Stimulated activated memory B cell treated with anti-CD40 and anti-IgM and Interleukin-4, amounts not matched to agents 10 μg/mL and 1 μg/mL and 100 μg/mL, for 72 hours (primary cell): ENCODE data around the gene NEIL3.
"Not testable (repeated sequence)": the region's sequence is repeated elsewhere in the genome, so short reads cannot be mapped to it uniquely, and the experiment has no call there.

Source experiments
- ATAC-seq: fragments of 150-1000 bp; cut with Tn5 transposase; 2 replicates; pipeline ENCODE4 v1.10.0; 2021
- H3K27ac Mint-ChIP-seq: one replicate; pipeline ENCODE4 v1.8.0; 2022; ENCODE audit warnings: mild to moderate bottlenecking, mixed read lengths
- H3K27me3 Mint-ChIP-seq: one replicate; pipeline ENCODE4 v1.8.0; 2022; ENCODE audit warnings: mixed read lengths
- H3K36me3 Mint-ChIP-seq: one replicate; pipeline ENCODE4 v1.8.0; 2022; ENCODE audit warnings: mixed read lengths
- H3K4me1 Mint-ChIP-seq: one replicate; pipeline ENCODE4 v1.8.0; 2022; ENCODE audit warnings: mixed read lengths
- H3K4me3 Mint-ChIP-seq: one replicate; pipeline ENCODE4 v1.8.0; 2022; ENCODE audit warnings: mild to moderate bottlenecking, moderate library complexity, mixed read lengths
- H3K9me3 Mint-ChIP-seq: one replicate; pipeline ENCODE4 v1.8.0; 2022; ENCODE audit warnings: mixed read lengths

The NEIL3 gene

DNA sequence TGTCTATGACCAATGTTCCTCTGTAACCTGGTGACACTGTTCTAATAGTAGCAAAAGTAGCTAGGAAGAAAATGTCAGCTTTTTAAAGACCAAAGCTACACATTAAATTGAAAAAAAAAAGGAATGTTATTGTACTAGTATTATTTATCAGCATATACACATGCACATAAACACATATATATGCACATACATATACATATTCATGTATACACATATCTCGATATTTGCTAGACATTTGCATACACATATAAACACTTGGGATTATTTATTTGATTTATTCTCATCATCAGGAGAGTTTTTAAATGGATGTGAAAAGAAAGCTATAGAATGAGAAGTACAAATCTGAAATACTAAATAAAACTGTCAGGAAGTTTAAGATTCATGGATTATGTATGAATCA lies 21.3 kb upstream of the NEIL3 start:
- Mint-ChIP-seq H3K36me3 (no peaks in the 10 kb centered on the region), H3K27ac (no peak overlapping the region), H3K9me3 (no peaks in the 10 kb centered on the region), H3K4me3 (no peak overlapping the region), H3K4me1 (no peaks in the 10 kb centered on the region), H3K27me3 (no peaks in the 10 kb centered on the region)
- ATAC-seq, result no peak

DNA sequence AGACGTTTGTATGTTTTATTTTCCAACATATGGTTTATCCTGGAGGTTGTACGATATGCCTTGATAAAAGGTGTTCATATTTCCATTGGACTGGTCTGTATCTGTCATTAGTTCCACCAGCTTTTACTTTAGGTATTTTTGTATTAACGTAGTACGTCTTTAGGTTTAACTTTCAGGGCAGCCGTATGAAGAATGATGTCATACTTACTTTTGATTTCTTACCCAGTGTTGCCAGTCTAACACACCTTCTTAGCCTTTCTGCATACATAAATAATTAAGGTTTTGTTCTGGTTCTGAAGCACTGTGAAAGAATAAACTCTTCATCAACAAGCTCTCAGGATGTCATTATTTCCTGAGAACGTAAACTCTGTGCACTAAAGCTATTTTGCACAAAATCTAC lies 18.9 kb upstream of the NEIL3 start:
- no peak overlapping the region for H3K27ac Mint-ChIP-seq
- no peak for ATAC-seq
- no peaks in the 10 kb centered on the region for H3K27me3 Mint-ChIP-seq
- H3K9me3 Mint-ChIP-seq, result no peaks in the 10 kb centered on the region
- H3K36me3 Mint-ChIP-seq, result no peaks in the 10 kb centered on the region
- no peak overlapping the region for H3K4me3 Mint-ChIP-seq
- H3K4me1 Mint-ChIP-seq, result no peaks in the 10 kb centered on the region

DNA sequence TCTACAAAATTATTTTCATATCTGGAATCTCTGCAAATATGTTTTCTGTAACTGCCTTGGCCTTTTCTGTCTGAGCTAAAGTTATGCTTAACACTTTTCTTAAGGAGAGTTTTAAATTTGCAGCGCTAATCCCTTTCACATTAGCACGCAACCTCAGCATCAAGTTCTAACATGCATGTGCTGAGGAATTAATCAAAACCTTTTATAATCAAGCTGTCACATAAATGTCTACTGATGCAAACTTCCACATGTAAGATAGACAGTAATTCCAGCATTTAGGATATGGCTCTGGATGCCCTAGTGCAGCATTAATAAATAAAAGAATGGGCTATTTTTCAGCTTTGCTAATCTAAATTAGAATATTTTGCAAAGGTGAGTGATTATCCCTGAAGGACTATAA lies 17.5 kb upstream of the NEIL3 start:
- H3K27me3 Mint-ChIP-seq, result no peaks in the 10 kb centered on the region
- H3K9me3 Mint-ChIP-seq, result no peaks in the 10 kb centered on the region
- no peaks in the 10 kb centered on the region for H3K36me3 Mint-ChIP-seq
- no peak overlapping the region for H3K4me3 Mint-ChIP-seq
- no peaks in the 10 kb centered on the region for H3K4me1 Mint-ChIP-seq
- no peak for ATAC-seq
- H3K27ac Mint-ChIP-seq, result no peak overlapping the region

DNA sequence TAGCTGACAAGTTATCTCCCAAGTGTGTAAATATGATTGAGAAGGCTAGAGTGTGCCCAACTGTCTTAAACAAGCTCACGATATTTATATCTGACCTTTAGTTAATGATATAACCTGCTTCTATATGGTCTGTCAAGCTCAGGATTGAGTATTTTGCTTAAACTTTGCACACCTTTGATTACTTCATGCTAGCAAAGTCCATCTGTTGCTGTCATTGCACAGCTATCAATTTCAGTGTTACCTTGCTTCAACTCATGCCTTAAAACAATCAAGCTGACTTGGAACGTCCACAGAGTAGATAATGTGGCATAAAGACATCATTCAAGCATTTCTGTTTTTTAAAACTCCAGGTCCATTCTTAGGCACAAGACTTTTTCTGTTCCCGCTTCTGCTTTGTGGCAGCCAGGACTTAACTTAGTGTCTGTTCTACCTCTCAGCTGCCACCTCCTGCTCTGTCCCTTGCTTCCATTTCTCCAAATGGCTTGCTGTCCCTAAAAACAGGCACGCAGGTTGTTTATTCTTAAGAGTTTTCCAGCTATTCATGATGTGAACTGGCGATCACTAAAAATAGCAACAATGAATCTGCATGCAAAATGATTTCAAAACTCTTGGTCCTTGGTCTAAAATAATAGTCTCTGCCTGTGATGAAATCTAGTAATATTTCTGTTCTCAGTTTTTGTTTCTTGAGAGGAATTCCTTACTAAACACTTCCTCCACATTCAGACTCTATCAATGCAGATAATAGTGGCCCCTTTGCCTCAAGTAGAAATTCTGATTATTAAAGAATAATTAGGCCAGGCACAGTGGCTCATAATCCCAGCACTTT lies 16.3 kb upstream of the NEIL3 start:
- peaks cover 2% of the 10 kb centered on the region for H3K9me3 Mint-ChIP-seq
- H3K27ac Mint-ChIP-seq, result no peak overlapping the region
- H3K4me3 Mint-ChIP-seq, result no peak overlapping the region
- H3K27me3 Mint-ChIP-seq, result no peaks in the 10 kb centered on the region
- no peak for ATAC-seq
- H3K4me1 Mint-ChIP-seq, result no peaks in the 10 kb centered on the region
- H3K36me3 Mint-ChIP-seq, result no peaks in the 10 kb centered on the region

DNA sequence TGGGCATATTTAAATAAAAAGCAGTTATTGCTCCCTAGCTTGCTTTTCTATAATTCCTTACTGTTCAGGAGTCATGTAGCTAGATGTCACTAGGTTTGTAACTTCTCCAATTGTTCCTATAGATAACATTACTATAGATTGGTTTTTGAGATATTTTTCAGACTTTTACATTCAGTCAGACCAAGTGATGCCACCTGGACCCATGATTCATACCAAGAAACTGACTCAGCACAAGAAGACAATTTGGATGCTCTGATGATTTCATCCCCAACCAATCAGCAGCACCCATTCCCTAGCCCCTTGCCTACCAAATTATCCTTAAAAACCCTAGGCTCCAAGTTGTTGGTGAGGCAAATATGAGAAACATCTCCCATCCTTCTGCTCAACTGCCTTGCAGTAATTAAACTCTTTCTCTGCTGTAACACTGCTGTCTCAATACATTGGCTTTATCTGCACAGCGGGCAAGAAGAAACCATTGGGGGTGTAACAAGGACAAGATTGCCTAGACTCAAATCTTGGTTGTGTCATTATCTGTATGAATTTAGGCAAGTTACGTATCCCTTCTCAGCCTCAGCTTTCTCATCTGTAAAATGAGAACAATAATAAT lies 11.8 kb upstream of the NEIL3 start:
- Mint-ChIP-seq H3K9me3 (peaks cover 2% of the 10 kb centered on the region), H3K36me3 (no peaks in the 10 kb centered on the region), H3K27ac (no peak overlapping the region), H3K27me3 (peaks cover 10% of the 10 kb centered on the region), H3K4me1 (no peaks in the 10 kb centered on the region), H3K4me3 (no peak overlapping the region)
- no peak for ATAC-seq

DNA sequence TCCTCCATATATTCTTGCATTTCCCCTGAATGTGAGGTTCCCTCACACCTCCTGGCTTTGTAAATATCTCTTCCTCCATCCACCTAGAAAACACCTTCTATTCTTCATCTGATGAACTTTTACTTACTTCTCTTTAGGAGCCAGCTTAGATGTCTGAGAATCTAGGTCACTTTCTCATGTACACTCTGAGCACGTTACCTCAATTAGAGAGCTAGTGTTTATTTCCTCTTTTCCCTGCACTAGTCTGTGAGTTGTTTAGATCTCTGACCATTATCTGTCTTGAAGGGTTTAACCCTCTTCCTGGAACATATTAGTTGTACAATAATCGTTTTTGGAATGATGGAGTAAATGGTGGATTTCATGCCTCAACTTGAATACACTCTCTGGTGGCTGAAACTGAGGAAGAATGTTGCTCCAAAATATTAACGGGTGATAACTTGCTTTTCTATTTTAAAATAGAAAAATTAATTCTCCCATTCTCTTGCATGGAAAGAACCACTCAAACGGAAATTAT lies 8.5 kb upstream of the NEIL3 start:
- H3K9me3 Mint-ChIP-seq, result peaks cover 2% of the 10 kb centered on the region
- peaks cover 10% of the 10 kb centered on the region for H3K27me3 Mint-ChIP-seq
- no peaks in the 10 kb centered on the region for H3K36me3 Mint-ChIP-seq
- H3K4me3 Mint-ChIP-seq, result no peak overlapping the region
- no peak for ATAC-seq
- H3K4me1 Mint-ChIP-seq, result no peaks in the 10 kb centered on the region
- H3K27ac Mint-ChIP-seq, result no peak overlapping the region

DNA sequence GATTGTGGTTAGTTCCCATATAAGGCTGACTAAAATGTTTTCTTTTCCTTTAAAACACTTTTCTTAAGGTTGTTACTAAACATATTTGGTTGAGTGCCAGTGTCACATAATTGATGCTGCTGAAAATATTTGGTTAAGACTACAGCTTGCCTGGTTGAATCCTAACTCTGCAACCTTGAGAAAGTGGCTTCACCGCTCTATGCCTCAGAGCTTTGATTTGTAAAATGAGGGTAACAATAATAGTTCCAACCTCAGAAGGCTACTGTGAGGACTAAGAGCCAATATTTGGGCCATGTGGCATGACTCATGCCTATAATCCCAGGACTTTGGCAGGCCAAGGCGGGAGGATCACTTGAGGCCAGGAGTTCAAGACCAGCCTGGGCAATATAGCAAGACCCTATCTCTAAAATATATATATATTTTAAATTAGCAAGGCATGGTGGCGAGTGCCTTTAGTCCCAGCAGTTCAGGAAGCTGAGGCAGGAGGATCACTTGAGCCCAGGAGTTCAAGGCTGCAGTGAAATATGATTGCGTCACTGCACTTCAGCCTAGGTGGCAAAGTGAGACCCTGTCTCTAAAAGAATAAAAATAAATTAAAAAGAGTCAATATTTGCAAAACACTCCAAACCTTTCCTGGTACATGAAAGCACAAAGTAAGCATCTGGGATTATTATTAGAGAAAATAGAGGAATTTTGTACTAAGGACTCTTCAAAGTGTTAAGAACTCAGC lies 7.1 kb upstream of the NEIL3 start:
- Mint-ChIP-seq H3K9me3 (peaks cover 2% of the 10 kb centered on the region), H3K36me3 (no peaks in the 10 kb centered on the region), H3K4me3 (no peak overlapping the region), H3K4me1 (no peaks in the 10 kb centered on the region), H3K27me3 (peaks cover 10% of the 10 kb centered on the region), H3K27ac (no peak overlapping the region)
- ATAC-seq, result no peak

DNA sequence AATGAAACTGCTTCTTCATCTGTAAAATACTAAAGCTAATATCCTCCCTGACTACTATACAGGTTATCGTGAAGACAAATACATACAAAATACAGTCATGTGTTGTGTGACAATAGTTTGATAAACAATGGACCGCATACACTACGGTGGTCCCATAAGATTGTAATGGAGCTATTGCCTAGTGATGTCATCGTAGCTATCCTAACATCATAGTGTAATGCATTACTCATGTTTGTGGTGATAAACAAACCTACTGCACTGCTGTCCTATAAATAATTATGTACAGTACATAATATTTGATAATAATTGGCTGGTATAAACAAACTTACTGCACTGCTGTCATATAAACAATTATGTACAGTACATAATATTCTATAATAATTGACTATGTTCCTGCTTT lies 5.6 kb upstream of the NEIL3 start:
- Mint-ChIP-seq H3K4me1 (peaks cover under 1% of the 10 kb centered on the region), H3K27ac (no peak overlapping the region), H3K27me3 (peaks cover 10% of the 10 kb centered on the region), H3K36me3 (no peaks in the 10 kb centered on the region), H3K9me3 (no peaks in the 10 kb centered on the region), H3K4me3 (no peak overlapping the region)
- ATAC-seq, result no peak

DNA sequence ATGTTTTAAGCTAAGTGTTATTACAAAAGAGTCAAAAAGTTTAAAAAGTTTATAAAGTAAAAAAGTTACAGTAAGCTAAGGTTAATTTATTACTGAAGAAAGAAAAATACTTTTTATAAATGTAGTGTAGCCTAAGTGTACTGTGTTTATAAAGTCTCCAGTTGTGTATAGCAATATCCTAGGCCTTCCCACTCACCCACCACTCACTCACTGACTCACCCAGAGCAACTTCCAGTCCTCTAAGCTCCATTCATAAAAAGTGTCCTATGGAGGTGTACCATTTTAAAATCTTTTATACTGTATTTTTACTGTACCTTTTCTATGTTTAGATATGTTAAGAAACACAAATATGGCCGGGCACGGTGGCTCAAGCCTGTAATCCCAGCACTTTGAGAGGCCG lies 4.8 kb upstream of the NEIL3 start:
- not testable (repeated sequence) for ATAC-seq

DNA sequence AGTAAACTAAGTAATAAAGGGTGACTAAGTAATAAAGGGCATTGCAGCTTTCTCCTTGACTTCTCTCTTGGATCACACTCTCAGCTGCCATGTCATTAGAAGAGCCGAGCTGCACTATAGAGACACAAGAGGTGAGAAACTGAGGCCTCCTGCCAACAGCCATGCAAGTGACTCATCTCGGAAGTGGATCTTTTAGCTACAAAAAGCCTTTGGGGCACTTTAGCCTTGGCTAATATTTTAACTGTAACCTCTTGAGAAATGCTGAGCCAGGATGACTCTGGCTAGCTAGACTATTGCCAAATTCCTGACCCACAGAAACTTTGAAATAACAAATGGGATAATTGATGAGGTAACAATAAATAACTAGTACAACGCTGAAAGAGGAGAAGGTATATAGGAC lies 1.5 kb upstream of the NEIL3 start:
- Mint-ChIP-seq H3K27ac (no peak overlapping the region), H3K36me3 (no peaks in the 10 kb centered on the region), H3K27me3 (no peaks in the 10 kb centered on the region), H3K4me3 (no peak overlapping the region), H3K9me3 (no peaks in the 10 kb centered on the region), H3K4me1 (peaks cover 14% of the 10 kb centered on the region)
- ATAC-seq, result no peak

More for the DNA sequence above, 4.8 kb upstream of the NEIL3 start:
- not testable (repeated sequence) for H3K9me3 Mint-ChIP-seq, H3K4me3 Mint-ChIP-seq, H3K36me3 Mint-ChIP-seq, H3K4me1 Mint-ChIP-seq, H3K27ac Mint-ChIP-seq
- peaks cover 10% of the 10 kb centered on the region for H3K27me3 Mint-ChIP-seq

DNA sequence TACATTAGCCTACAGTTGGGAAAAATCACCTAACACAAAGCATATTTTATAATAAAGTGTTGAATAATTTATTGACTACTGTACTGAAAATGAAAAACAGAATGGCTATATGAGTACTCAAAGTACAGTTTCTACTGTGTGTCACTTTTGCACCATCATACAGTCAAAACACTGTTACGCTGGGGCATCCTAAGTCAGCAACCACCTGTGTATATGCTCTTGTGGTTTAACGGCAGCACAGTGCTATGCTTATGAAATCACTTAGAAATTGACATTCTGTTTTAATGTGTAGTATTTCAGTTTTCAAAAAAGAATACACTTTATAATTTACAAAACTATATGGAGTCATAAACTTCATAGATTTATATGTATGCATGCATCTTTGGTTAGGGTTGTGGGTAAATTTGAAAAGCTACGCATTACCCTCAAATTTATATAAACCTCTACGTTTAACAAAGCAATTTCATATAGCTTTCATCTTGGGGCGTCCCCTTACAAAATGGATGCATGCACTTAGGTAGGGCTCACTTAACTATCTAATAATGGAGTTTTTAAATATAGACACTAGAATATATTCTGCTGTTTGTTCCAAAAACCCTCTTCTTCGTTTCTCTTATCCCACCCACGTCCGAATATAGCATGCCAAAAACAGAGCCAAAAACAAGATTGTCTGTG lies 690 bp upstream of the NEIL3 start:
- Mint-ChIP-seq H3K27me3 (no peaks in the 10 kb centered on the region), H3K4me1 (peaks cover 14% of the 10 kb centered on the region), H3K36me3 (no peaks in the 10 kb centered on the region), H3K27ac (peak overlapping the region; percentile 77), H3K9me3 (no peaks in the 10 kb centered on the region), H3K4me3 (peak overlapping the region; percentile 96)
- no peak for ATAC-seq

DNA sequence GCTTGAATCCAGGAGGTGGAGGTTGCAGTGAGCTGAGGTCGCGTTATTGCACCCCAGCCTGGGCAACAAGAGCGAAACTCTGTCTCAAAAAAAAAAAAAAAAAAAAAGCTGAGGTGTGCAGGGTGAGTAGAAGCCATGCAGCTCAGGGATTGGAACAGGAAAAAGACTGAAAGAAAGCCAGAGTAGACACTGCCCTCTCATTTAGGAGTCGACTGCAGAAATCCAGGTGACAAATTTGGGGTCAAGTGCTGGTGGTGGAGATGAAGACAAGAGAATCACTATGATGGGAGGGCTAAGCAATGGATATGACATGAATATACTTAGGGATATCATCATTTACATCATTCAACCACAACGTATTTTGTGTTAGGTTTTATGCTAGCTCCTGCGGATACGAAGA lies 1.9 kb downstream of the NEIL3 start:
- Mint-ChIP-seq H3K36me3 (no peaks in the 10 kb centered on the region), H3K27me3 (no peaks in the 10 kb centered on the region), H3K27ac (no peak overlapping the region), H3K4me1 (peaks cover 21% of the 10 kb centered on the region), H3K4me3 (no peak overlapping the region), H3K9me3 (no peaks in the 10 kb centered on the region)
- no peak for ATAC-seq

DNA sequence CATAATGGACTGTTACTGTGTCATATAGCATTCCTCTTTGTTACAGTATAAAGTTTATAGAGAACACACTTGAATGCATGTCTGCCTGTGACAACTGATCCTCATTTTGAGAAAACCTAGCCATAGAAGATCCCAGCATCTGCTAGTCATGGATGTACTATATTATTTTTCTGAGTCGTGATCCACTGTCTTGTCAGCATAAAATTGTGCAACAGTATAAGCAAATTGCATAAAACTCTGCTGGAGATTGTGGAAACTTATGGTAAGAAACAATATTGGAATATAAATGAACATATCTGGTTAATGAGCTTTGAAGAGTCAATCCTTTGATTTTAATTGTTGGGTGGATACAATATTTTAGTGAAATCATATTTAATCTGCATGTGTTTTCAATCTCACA lies 3.6 kb downstream of the NEIL3 start:
- H3K27ac Mint-ChIP-seq, result no peak overlapping the region
- peaks cover 22% of the 10 kb centered on the region for H3K4me1 Mint-ChIP-seq
- H3K4me3 Mint-ChIP-seq, result no peak overlapping the region
- H3K27me3 Mint-ChIP-seq, result no peaks in the 10 kb centered on the region
- H3K36me3 Mint-ChIP-seq, result no peaks in the 10 kb centered on the region
- ATAC-seq, result no peak
- no peaks in the 10 kb centered on the region for H3K9me3 Mint-ChIP-seq

DNA sequence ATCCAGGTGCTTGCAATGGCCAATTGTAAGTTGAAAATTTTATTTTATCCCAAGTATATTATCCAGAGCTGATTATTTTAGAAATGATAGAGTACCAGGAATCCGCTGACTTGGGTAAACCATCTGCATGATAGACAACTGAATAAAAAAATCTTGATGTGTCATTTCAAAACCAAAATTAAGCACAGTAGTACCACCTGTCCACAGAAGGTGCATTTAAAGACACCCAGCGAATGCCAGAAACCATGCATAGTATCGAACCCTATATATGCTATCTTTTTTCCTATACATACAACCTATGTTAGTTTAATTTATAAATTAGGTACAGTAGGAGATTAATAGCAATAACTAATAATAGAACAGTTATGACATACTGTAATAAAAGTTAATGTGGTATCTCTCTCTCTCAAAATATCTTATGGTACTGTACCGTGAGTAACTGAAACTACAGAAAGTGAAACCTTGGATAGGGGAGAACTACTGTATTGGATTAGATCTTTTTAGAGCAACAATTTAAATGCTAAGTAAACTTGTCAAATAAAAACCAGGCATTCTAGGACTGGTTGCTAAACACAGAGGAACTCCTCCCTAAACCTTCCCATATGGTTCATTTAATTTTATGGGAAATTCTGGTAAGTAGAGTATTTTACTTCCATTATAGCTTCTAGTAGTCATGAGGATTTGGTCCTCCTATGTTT lies 6.2 kb downstream of the NEIL3 start:
- Mint-ChIP-seq H3K9me3 (no peaks in the 10 kb centered on the region), H3K27ac (peak overlapping the region; percentile 19), H3K4me3 (no peak overlapping the region), H3K4me1 (peaks cover 8% of the 10 kb centered on the region), H3K36me3 (no peaks in the 10 kb centered on the region), H3K27me3 (no peaks in the 10 kb centered on the region)
- ATAC-seq, result no peak

DNA sequence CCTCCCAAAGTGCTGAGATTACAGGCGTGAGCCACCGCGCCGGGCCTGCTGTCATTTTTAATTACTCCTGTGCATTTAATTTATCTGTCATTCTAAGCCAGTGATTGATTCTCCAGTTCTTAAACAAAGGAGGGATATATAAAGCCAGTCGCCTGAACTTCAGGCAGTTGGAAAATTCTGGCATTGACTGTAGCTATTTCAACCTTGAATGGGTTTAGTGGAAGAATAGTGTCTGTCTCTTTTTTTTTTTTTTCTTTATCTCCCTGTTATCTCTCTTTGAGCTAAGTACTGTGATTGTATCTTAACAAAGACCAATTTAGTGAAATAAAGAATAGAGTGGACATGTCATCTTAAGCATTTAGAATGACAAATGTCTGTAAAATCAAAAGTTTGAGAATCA lies 11.0 kb downstream of the NEIL3 start:
- Mint-ChIP-seq H3K4me1 (peaks cover 8% of the 10 kb centered on the region), H3K27ac (no peak overlapping the region), H3K9me3 (no peaks in the 10 kb centered on the region), H3K36me3 (no peaks in the 10 kb centered on the region), H3K4me3 (no peak overlapping the region), H3K27me3 (no peaks in the 10 kb centered on the region)
- no peak for ATAC-seq
